Effector memory CD4-positive, alpha-beta T cell (primary cell): ENCODE measurements around the gene NOXA1.

Source experiments
- DNase-seq, 3 donors: peaks; one replicate each; pipeline ENCODE4 v3.0.0-alpha.2; 2020
- H3K27ac ChIP-seq: 2 replicates; pipeline ENCODE4 v1.7.0; 2013; ENCODE audit warnings: mild to moderate bottlenecking, low read length, moderate library complexity; ENCODE audit not compliant: insufficient read depth, poor library complexity, severe bottlenecking
- H3K27me3 ChIP-seq: replicated peaks from 2 replicates; pipeline ENCODE4 v1.7.0; 2013; ENCODE audit warnings: mild to moderate bottlenecking, low read length; ENCODE audit not compliant: insufficient read depth, control insufficient read depth, poor library complexity, severe bottlenecking
- H3K36me3 ChIP-seq: 2 replicates; pipeline ENCODE4 v1.7.0; 2013; ENCODE audit warnings: mild to moderate bottlenecking, low read length, moderate library complexity; ENCODE audit not compliant: control insufficient read depth, insufficient read depth
- H3K4me1 ChIP-seq: 2 replicates; pipeline ENCODE4 v1.7.0; 2013; ENCODE audit warnings: low read length, mild to moderate bottlenecking; ENCODE audit not compliant: control insufficient read depth, insufficient read depth, poor library complexity, severe bottlenecking
- H3K4me3 ChIP-seq: 2 replicates; pipeline ENCODE4 v1.7.0; 2013; ENCODE audit warnings: low read length, low read depth, mild to moderate bottlenecking; ENCODE audit not compliant: insufficient read depth, poor library complexity, severe bottlenecking
- H3K9me3 ChIP-seq: 2 replicates; pipeline ENCODE4 v1.7.0; 2013; ENCODE audit warnings: mild to moderate bottlenecking, low read length, moderate library complexity; ENCODE audit not compliant: control insufficient read depth

The NOXA1 gene

DNA sequence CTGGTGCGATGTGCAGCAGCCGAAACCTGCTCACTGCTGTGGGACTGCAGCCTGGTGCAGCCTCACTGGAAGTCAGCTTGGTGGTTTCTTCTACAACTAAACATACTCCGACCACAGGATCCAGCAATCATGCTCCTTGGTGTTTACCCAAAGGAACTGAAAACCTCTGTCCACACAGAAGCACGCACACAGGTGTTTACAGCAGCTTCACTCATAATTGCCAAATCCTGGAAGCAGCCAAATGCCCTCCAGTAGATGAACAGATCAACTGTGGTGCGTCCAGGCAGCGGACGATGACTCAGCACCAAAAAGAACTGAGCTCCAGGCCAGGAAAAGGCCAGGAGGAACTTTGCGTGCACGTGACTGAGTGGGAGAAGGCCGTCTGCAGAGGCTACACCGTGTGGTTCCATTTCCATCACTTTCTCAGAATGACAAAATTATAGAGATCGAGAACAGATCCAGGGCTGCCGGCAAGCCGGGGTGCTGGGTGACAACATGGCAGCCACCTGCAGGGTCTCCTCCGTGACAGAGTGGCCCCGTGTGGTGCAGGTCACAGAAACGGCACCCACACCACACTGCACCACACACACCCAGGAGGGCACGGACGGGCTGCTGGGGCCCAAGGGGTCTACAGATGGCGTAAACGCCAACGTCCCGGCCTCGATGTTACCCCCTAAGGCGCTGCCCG lies 59.0 kb downstream of the NOXA1 start:
- Histone ChIP-seq H3K4me1 (no peaks in the 10 kb centered on the region), H3K4me3 (no peak overlapping the region), H3K27me3 (no peaks in the 10 kb centered on the region), H3K9me3 (no peaks in the 10 kb centered on the region), H3K27ac (no peak overlapping the region), H3K36me3 (no peaks in the 10 kb centered on the region)
- no peak for DNase-seq
